ENCODE results near the gene ZNF785. TPM values are rescaled to one million over a fixed set of nuclear protein-coding genes. Genes with fewer than 3 reads are reported as not detected.

The ZNF785 gene
- total and polyA plus RNA-seq, 2 of the 13 experiments (the other 11 are each of a cell fraction or from before 2014, with no cell fraction given) = 0.01 TPM; not detected in 1

DNA sequence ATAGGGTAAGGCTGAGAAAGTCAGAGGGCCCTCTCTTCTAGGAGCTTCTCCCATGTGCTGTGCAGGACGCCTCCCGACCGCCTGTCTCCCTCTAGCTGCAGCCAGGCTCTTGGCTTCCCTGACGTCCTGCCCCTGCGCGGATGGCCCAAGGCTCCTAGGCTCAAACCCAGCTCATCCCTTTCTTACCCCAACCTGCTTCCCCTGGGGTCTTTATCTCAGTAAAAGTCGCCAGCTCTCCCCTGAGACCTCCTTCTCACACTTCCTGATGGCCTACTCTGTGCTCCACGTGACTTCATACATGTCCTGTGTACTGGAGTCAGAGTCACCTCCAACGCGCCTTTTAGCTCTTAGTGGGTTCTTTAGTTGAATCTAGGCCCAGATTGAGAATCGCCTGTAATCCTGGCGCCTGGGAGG lies 49.7 kb downstream of the ZNF785 start (continued):
- TF ChIP-seq, protein P1, sequence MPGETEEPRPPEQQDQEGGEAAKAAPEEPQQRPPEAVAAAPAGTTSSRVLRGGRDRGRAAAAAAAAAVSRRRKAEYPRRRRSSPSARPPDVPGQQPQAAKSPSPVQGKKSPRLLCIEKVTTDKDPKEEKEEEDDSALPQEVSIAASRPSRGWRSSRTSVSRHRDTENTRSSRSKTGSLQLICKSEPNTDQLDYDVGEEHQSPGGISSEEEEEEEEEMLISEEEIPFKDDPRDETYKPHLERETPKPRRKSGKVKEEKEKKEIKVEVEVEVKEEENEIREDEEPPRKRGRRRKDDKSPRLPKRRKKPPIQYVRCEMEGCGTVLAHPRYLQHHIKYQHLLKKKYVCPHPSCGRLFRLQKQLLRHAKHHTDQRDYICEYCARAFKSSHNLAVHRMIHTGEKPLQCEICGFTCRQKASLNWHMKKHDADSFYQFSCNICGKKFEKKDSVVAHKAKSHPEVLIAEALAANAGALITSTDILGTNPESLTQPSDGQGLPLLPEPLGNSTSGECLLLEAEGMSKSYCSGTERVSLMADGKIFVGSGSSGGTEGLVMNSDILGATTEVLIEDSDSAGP (CRISPR knock-in tag; IDR thresholded peaks at IDR 0.05; ENCODE audit: borderline replicate concordance) = no peak; the same call in 1 of the 2 replicates
- TF ChIP-seq RCOR2 (CRISPR knock-in tag; IDR thresholded peaks at IDR 0.05) (no peak), ZNF253 (CRISPR knock-in tag; IDR thresholded peaks at IDR 0.05; ENCODE audit: borderline replicate concordance) (no peak), JUN (CRISPR knock-in tag; IDR thresholded peaks at IDR 0.05) (no peak; the same call in 1 of the 2 replicates), CENPT (CRISPR knock-in tag; IDR thresholded peaks at IDR 0.05; ENCODE audit: low read depth) (no peak), GABPA (IDR thresholded peaks at IDR 0.05; ENCODE audit: low read depth, low read length) (no peak), GABPA (CRISPR knock-in tag; IDR thresholded peaks at IDR 0.05; ENCODE audit: low read depth) (no peak), PCBP2 (optimal IDR thresholded peaks at IDR 0.05; ENCODE audit: low read depth, low read length, poor library complexity, severe bottlenecking) (no peak), MEF2D (CRISPR knock-in tag; IDR thresholded peaks at IDR 0.05) (peak; percentile 88), LCORL (IDR thresholded peaks at IDR 0.05) (no peak), LCORL (CRISPR knock-in tag; IDR thresholded peaks at IDR 0.05) (no peak; the same call in 1 of the 2 replicates), ZNF761 (CRISPR knock-in tag; conservative IDR thresholded peaks at IDR 0.05) (no peak; the same call in 1 of the 2 replicates), MED13 (CRISPR knock-in tag; IDR thresholded peaks at IDR 0.05) (no peak), ZNF558 (CRISPR knock-in tag; IDR thresholded peaks at IDR 0.05; ENCODE audit: borderline replicate concordance) (no peak), CBX5 (CRISPR knock-in tag; IDR thresholded peaks at IDR 0.05; ENCODE audit: borderline replicate concordance) (no peak), ZFP36 (IDR thresholded peaks at IDR 0.05; ENCODE audit: borderline replicate concordance, low read depth, low read length, partially characterized antibody) (no peak), RAD21 (CRISPR knock-in tag; IDR thresholded peaks at IDR 0.05) (peak; percentile 80), BRD4 (CRISPR knock-in tag; IDR thresholded peaks at IDR 0.05) (0 out of 2 replicates have a peak, but pooled peaks have one; percentile 50)
- TF ChIP-seq, protein P2, sequence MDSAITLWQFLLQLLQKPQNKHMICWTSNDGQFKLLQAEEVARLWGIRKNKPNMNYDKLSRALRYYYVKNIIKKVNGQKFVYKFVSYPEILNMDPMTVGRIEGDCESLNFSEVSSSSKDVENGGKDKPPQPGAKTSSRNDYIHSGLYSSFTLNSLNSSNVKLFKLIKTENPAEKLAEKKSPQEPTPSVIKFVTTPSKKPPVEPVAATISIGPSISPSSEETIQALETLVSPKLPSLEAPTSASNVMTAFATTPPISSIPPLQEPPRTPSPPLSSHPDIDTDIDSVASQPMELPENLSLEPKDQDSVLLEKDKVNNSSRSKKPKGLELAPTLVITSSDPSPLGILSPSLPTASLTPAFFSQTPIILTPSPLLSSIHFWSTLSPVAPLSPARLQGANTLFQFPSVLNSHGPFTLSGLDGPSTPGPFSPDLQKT (CRISPR knock-in tag; IDR thresholded peaks at IDR 0.05; ENCODE audit: borderline replicate concordance) = no peak
- TF ChIP-seq, protein P3, sequence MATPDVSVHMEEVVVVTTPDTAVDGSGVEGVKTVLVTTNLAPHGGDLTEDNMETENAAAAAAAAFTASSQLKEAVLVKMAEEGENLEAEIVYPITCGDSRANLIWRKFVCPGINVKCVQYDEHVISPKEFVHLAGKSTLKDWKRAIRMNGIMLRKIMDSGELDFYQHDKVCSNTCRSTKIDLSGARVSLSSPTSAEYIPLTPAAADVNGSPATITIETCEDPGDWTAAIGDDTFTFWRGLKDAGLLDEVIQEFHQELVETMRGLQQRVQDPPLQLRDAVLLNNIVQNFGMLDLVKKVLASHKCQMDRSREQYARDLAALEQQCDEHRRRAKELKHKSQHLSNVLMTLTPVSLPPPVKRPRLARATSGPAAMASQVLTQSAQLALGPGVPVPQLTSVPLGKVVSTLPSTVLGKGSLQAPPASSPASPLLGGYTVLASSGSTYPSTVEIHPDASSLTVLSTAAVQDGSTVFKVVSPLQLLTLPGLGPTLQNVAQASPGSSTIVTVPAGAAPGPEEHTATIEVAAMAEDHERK (CRISPR knock-in tag; IDR thresholded peaks at IDR 0.05; ENCODE audit: low read depth) = no peak
- TF ChIP-seq, protein P4, sequence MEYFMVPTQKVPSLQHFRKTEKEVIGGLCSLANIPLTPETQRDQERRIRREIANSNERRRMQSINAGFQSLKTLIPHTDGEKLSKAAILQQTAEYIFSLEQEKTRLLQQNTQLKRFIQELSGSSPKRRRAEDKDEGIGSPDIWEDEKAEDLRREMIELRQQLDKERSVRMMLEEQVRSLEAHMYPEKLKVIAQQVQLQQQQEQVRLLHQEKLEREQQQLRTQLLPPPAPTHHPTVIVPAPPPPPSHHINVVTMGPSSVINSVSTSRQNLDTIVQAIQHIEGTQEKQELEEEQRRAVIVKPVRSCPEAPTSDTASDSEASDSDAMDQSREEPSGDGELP (IDR thresholded peaks at IDR 0.05; ENCODE audit: borderline replicate concordance, low read depth) = 0 out of 2 replicates have a peak, but pooled peaks have one; percentile 8
- TF ChIP-seq, protein P5, sequence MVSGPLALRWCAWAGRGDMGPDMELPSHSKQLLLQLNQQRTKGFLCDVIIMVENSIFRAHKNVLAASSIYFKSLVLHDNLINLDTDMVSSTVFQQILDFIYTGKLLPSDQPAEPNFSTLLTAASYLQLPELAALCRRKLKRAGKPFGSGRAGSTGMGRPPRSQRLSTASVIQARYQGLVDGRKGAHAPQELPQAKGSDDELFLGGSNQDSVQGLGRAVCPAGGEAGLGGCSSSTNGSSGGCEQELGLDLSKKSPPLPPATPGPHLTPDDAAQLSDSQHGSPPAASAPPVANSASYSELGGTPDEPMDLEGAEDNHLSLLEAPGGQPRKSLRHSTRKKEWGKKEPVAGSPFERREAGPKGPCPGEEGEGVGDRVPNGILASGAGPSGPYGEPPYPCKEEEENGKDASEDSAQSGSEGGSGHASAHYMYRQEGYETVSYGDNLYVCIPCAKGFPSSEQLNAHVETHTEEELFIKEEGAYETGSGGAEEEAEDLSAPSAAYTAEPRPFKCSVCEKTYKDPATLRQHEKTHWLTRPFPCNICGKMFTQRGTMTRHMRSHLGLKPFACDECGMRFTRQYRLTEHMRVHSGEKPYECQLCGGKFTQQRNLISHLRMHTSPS (CRISPR knock-in tag; IDR thresholded peaks at IDR 0.05; ENCODE audit: low read depth) = no peak
- TF ChIP-seq, protein P6, sequence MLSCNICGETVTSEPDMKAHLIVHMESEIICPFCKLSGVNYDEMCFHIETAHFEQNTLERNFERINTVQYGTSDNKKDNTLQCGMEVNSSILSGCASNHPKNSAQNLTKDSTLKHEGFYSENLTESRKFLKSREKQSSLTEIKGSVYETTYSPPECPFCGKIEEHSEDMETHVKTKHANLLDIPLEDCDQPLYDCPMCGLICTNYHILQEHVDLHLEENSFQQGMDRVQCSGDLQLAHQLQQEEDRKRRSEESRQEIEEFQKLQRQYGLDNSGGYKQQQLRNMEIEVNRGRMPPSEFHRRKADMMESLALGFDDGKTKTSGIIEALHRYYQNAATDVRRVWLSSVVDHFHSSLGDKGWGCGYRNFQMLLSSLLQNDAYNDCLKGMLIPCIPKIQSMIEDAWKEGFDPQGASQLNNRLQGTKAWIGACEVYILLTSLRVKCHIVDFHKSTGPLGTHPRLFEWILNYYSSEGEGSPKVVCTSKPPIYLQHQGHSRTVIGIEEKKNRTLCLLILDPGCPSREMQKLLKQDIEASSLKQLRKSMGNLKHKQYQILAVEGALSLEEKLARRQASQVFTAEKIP (CRISPR knock-in tag; IDR thresholded peaks at IDR 0.05; ENCODE audit: borderline replicate concordance) = no peak
